H1 (cell line): ENCODE measurements around the gene CCDC138.

Experiments used
- POLR2A ChIP-seq, 2 experiments: IDR thresholded peaks; 1 replicate in 1 of 2; 2 replicates in 1 of 2; pipeline ENCODE4 v1.6.1; 2011; ENCODE audit warnings: low read depth in 2 of 2, low read length in 2 of 2, mild to moderate bottlenecking in 2 of 2; ENCODE audit errors: control extremely low read depth in 1 of 2
- RNF2 ChIP-seq: fragments of 200-900, 300-1000 bp; sonication (generic); IDR thresholded peaks from 2 replicates; pipeline ENCODE4 v1.7.1; 2016; ENCODE audit warnings: borderline replicate concordance, low read depth, mild to moderate bottlenecking, antibody characterized with exemption, low read length; ENCODE audit not compliant: poor library complexity, severe bottlenecking; ENCODE audit errors: missing control alignments
- SAP30 ChIP-seq: fragments of 300-600 bp; sonication (generic); IDR thresholded peaks from 2 replicates; pipeline ENCODE4 v1.7.1; 2012; ENCODE audit warnings: low read length, moderate library complexity, mild to moderate bottlenecking, inconsistent platforms; ENCODE audit not compliant: insufficient read depth, insufficient replicate concordance
- TF ChIP-seq, protein P1 (sequence below), 3 experiments: IDR thresholded peaks; 1 replicate in 2 of 3; 2 replicates in 1 of 3; pipeline versions ENCODE4 v1.5.1 to v1.6.1; 2011; ENCODE audit warnings: low read length in 3 of 3, mild to moderate bottlenecking in 3 of 3, inconsistent platforms in 2 of 3, low read depth in 1 of 3, moderate library complexity in 1 of 3; ENCODE audit not compliant: insufficient read depth in 1 of 3; ENCODE audit errors: control extremely low read depth in 1 of 3

DNA sequence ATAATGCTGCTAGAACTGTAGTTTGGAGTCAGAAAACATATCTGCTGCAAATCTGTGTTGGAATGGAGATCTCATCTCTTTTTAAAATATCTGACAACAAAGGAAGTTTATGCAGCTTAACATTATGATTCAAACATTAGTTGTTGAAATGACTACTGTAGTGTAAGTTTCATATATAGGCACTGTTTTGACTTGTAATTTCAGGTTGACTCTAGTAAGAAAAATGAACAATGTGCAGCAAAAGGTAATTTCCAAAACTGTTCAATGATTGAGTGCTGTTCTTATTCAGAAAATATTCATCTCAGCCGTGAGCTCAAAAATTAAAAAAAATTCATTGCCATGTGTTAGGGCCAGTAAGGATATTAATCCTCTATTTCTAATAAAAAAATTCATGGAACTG is 48.5 kb downstream of the CCDC138 start:
- TF ChIP-seq, protein P1, sequence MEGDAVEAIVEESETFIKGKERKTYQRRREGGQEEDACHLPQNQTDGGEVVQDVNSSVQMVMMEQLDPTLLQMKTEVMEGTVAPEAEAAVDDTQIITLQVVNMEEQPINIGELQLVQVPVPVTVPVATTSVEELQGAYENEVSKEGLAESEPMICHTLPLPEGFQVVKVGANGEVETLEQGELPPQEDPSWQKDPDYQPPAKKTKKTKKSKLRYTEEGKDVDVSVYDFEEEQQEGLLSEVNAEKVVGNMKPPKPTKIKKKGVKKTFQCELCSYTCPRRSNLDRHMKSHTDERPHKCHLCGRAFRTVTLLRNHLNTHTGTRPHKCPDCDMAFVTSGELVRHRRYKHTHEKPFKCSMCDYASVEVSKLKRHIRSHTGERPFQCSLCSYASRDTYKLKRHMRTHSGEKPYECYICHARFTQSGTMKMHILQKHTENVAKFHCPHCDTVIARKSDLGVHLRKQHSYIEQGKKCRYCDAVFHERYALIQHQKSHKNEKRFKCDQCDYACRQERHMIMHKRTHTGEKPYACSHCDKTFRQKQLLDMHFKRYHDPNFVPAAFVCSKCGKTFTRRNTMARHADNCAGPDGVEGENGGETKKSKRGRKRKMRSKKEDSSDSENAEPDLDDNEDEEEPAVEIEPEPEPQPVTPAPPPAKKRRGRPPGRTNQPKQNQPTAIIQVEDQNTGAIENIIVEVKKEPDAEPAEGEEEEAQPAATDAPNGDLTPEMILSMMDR (IDR thresholded peaks at IDR 0.05; ENCODE audit: control extremely low read depth in 1 of 3, insufficient read depth in 1 of 3, low read depth in 1 of 3, low read length in 3 of 3) = no peak
- TF ChIP-seq RNF2 = no peak
- no peak for TF ChIP-seq SAP30
- TF ChIP-seq POLR2A (IDR thresholded peaks at IDR 0.05; ENCODE audit: control extremely low read depth in 1 of 2, low read depth in 2 of 2, low read length in 2 of 2) = no peak
